Activated CD4-positive, alpha-beta T cell treated with anti-CD3 and anti-CD28 coated beads for 4 hours (primary cell): ENCODE results near the gene SMDT1.
"Not testable (repeated sequence)": the region's sequence is repeated elsewhere in the genome, so short reads cannot be mapped to it uniquely, and the experiment has no call there.

ENCODE experiments used
- DNase-seq, 2 donors: peaks; one replicate each; pipeline ENCODE4 v3.0.0-alpha.2; 2020

Gene SMDT1

GRCh38 chr22:42071508-42071907, 8.0 kb upstream of the SMDT1 start:
- DNase-seq, result not testable (repeated sequence)

- DNase-seq, result no peak
Observed at GRCh38 chr22:42072606-42073330, 6.7 kb upstream of the SMDT1 start.

- no peak for DNase-seq
Observed at GRCh38 chr22:42073621-42074041, 5.9 kb upstream of the SMDT1 start.

GRCh38 chr22:42074132-42074811, 5.2 kb upstream of the SMDT1 start, which contains the start of gene PHETA2:
PHETA2 (plus strand) TSS chr22:42074248; CDS start chr22:42077294, 3,046 bp downstream.
- peak; percentile 54 to 60 for DNase-seq

DNA sequence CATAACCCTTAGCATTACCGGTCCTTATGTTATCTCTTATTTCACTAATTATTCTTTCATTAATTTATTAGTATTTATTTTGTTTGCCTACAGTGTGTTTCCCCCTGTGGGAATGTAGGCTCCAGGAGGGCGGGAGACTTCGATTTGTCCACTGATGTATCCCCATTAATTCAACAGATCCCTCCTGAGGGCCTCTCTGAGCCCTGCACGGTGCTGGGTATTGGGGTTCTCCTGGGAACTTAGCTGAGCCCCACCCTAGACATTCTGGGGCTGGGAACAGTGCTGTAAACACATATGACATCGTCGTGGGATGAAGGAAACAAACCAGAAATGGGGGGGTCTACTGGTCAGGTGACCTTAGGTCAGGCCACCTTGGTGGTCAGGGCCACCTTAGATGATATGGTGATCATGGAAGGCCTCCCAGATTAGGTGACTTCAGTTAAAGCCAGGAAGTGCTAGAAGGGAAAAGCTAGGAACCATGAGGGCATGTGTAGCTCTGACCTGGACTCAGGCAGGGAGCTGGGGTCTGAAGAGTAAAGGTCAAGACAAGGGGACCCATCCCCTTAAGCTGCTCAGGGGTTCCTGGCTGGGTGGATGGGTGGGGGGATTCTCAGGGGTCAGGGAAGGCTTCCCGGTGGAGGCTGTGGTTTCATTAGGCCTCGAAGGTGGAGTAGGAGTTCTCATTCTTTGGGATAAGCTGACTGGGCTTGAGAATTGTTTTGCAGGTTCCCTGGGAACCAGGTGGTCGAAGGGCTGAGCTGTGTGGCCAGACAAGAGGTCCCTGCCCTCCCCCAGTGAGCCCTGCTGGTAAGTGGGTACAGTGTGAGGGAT, 4.4 kb upstream of the SMDT1 start:
- DNase-seq, result no peak

GRCh38 chr22:42076764-42077485, 2.6 kb upstream of the SMDT1 start:
- DNase-seq, result no peak

GRCh38 chr22:42077486-42078125, 1.9 kb upstream of the SMDT1 start:
- no peak for DNase-seq

DNA sequence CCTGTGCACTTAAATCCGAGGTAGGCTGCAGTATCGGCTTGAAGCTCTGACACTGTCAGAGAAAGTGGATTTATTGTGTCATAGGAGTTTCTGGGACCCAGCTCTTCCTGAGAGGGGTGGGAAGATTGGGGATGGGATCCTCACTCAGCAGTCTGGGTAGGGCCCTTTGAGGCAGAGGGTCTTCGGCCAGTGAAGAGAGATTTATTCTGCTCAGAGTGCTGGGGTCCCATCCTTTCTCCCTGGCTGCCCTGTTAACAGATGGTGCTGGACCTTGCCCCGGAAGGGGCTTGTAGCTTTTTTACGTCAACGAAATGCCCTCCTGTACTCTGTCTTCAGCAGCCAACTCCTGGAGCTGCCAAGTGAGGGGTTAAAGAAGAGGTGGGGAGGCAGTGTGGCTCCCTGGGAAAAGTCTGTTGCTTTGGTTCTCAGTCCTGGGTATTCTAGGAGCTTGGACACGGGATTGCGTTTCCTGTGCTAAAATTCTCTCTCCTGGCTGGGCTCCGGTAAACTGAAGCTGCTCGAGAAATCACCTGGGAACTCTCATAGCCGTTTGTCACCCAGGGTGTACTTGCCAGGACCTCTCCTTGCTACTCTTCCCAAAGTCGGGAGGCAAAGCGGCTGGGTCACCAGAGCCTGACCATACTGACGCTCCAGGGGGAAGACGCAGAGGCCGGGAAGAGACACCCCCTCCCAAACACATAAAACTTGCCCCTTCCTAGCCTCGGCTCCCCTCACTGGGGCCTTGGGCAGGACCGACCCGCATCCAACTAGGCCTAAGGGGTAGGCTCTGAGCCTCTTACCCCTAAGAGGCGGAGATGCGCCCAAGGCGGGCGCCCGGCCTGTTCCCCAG, 806 bp upstream of the SMDT1 start:
- no peak for DNase-seq

DNA sequence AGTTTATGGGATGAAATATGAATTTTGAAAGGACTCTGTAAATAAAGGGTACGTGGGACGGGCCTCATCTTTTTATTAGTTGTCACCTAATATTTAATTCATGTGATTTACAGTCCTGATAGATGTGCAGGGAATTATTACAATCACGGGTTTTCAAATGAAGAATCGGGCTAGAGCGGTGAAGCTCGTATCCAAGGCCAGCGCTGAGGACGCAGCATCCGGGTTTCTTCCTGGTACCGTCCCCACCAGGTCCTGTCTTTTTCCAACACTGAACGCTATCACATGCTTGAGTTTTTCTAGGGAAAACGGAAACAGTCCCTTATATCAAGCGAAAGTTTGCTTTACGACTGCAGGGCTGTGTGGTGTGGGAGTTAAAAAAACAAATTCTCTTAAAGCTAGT, 787 bp downstream of the SMDT1 start:
- DNase-seq, result no peak

DNA sequence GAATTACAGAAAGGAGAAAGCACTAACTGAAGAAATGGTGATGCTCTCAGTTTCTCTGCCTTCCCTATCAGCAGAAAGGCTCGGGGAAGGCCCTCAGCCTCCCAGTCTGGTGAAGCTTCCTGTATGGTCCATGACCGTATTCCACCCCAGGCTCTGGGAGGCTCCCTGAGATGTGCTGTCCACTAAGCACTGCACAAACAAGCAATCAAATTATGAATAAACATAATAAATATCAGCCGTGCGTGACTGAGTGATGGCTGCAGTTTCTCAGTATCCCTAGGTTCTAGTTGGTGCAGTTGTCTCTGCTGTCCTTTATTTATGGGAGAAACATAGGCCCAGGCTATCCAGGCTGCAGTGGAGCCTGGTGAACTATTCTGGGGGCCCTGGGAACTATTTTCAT, 3.6 kb downstream of the SMDT1 start:
- no peak for DNase-seq

DNA sequence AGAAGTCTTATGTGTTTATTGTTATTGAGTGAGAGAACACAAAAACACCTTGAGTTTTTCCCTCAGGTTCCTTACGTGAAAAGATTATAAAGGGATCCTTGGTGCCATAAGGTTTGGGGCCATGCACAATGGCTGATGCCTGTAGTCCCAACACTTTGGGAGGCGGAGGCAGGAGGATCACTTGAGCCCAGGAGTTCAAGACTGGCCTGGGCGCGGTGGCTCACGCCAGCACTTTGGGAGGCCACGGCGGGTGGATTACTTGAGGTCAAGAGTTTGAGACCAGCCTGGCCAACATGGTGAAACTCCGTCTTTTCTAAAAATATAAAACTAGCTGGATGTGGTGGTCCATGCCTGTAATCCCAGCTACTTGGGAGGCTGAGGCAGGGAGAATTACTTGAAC, 5.4 kb downstream of the SMDT1 start:
- no peak for DNase-seq

GRCh38 chr22:42086051-42086450, 6.6 kb downstream of the SMDT1 start:
- DNase-seq, result no peak

DNA sequence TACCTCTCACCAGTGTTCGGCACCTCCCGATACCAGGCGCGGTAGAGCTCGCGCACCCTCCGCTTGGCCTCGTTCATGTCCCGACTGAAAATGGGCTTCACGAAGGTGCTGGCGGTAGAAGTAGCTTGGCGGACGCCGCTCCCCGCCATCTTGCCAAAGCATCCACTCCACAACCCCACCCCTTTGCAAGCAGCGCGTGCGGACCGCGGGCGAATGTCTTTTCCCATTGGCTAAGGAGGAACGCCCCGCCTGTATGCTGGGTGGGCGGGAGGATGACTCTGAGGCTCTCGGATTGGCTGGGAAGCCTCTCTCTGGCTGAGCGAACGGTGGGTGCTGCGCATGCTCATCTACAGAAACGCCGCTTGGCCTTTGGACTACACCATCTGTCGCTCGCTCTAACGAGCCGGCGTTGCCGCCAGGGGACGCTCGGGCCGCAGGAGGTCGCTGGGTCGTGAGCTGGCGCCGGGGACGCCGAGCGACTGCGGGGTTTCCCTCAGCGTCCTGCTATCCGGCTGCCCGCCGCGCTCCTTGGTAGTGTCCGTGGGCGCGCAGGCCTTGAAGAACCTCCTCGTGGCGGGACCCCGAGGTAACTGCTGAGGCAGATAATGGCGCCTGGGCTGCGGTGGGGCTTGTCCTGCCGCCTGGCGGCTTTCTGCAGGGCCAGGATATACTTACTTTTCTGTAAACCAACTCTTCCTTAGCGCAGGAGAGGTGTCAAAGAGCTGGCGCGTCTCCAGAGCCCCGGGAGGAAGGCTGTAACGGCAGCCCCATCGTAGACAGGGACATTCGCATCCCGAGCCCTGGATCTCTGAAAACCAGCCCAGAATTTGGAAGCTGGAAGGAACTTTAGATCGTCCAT, 11.3 kb downstream of the SMDT1 start, which contains the start of gene NDUFA6:
Gene NDUFA6 (minus strand): TSS at position 177 of the 859 bp plus-strand sequence. CDS start 28 bp downstream, at position 149.
- peak; percentile 96 to 98 for DNase-seq

GRCh38 chr22:42091455-42091782, 11.9 kb downstream of the SMDT1 start:
- DNase-seq, result no peak

GRCh38 chr22:42101199-42101598, 21.7 kb downstream of the SMDT1 start:
- DNase-seq, result no peak

DNA sequence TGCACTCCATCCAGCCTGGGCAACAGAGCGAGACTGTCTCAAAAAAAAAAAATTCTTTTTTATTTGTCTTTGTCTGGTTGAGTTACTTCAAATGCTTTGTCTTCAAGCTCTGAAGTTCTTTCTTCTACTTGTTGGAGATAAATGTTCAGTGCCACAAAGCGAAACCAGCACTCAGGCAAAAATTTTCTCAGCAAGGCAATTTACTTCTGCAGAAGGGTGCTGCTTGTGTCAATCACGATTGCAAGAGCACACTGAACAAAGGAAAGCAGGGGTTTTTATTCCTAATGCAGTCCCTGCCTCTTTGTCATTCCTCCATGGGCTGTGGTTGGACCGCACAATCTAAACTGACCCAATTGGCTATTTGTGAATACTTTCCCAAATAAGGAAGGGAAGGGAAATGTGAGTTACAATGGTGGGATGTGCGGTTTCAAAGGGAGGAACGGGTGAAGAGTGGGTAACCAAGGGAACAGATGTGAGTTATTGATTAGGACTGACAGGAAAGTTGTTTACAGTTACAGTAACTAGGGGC, 24.9 kb downstream of the SMDT1 start:
- not testable (repeated sequence) for DNase-seq

DNA sequence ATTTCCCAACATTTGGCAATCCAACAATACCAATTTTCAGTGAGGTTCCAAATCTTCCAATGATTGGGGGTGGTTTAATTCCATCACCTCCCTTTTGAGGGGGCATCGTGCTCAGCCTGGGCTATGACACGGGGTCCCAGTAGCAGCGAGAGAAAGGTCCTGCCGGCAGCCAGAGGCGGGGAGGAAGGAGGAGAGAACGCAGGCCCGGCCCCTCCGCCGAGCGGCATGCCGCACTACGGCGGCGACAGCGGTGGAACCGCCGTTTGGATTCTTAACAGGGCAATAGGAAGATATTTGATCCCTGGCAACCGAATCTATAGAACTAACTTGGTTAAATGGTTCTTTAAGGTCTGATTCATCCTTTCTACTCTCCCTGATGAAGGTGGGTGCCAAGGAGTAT, 29.3 kb downstream of the SMDT1 start:
- DNase-seq, result no peak

GRCh38 chr22:42111798-42112197, 32.3 kb downstream of the SMDT1 start:
- DNase-seq, result no peak

DNA sequence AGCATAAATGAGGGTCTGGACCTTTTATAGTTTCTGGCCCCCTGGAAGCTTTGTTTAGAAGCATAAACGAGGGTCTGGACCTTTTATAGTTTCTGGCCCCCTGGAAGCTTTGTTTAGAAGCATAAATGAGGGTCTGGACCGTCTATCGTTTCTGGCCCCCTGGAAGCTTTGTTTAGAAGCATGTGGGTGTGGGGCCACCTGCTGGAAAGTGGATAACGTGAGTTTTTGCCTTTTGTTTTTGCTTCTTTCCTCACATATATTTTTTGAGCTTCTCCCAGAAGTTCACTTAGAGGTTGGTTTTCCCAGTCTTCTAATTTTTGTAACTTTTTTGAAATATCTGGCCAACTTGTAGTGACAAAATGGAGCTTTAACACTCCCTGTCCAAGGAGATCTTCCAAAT, 33.3 kb downstream of the SMDT1 start:
- not testable (repeated sequence) for DNase-seq

- DNase-seq, result no peak
Observed at GRCh38 chr22:42114721-42115120, 35.2 kb downstream of the SMDT1 start.
